Liver (tissue), 9 donors: ENCODE results near the gene RASAL2. TPM values are rescaled to one million over a fixed set of nuclear protein-coding genes. Genes with fewer than 3 reads are reported as not detected.

ENCODE experiments used
- DNase-seq: peaks from one replicate; pipeline ENCODE4 v3.0.0-alpha.2; 2017; ENCODE audit warnings: low spot score
- H3K27ac ChIP-seq, 2 donors: one replicate each; pipeline ENCODE4 v1.7.0; 2013; ENCODE audit warnings: inconsistent platforms in 2 of 2, low read length in 2 of 2, control low read depth in 1 of 2, low read depth in 1 of 2, mild to moderate bottlenecking in 1 of 2
- H3K27me3 ChIP-seq, 4 donors: one replicate each; pipeline versions ENCODE4 v1.6.1 to v1.7.0; 2013; ENCODE audit warnings: low read length in 3 of 4, inconsistent platforms in 1 of 4, mild to moderate bottlenecking in 1 of 4, moderate library complexity in 1 of 4; ENCODE audit not compliant: control insufficient read depth in 4 of 4, insufficient read depth in 4 of 4
- H3K36me3 ChIP-seq, 4 donors: one replicate each; pipeline versions ENCODE4 v1.6.1 to v1.7.0; 2013; ENCODE audit warnings: low read length in 3 of 4, mild to moderate bottlenecking in 3 of 4, low read depth in 1 of 4, moderate library complexity in 1 of 4; ENCODE audit not compliant: control insufficient read depth in 4 of 4, insufficient read depth in 3 of 4
- H3K4me1 ChIP-seq, 4 donors: one replicate each; pipeline versions ENCODE4 v1.6.1 to v1.7.0; 2013; ENCODE audit warnings: low read length in 3 of 4, mild to moderate bottlenecking in 3 of 4, moderate library complexity in 1 of 4; ENCODE audit not compliant: control insufficient read depth in 4 of 4, insufficient read depth in 4 of 4
- H3K4me3 ChIP-seq, 3 donors: one replicate each; pipeline versions ENCODE4 v1.6.1 to v1.7.0; 2013; ENCODE audit warnings: low read length in 3 of 3, control low read depth in 1 of 3, low read depth in 1 of 3, mild to moderate bottlenecking in 1 of 3
- H3K9ac ChIP-seq, 2 donors: one replicate each; pipeline ENCODE4 v1.7.0; 2013; ENCODE audit warnings: low read length in 2 of 2, mild to moderate bottlenecking in 2 of 2, moderate library complexity in 2 of 2, control low read depth in 1 of 2, low read depth in 1 of 2
- H3K9me3 ChIP-seq, 4 donors: one replicate each; pipeline versions ENCODE4 v1.6.1 to v1.7.0; 2013; ENCODE audit warnings: low read length in 3 of 4; ENCODE audit not compliant: control insufficient read depth in 4 of 4
- ATF3 ChIP-seq: IDR thresholded peaks from 2 replicates; pipeline ENCODE4 v1.6.1; 2016; ENCODE audit warnings: antibody characterized with exemption
- CTCF ChIP-seq: fragments of 150-350 bp; IDR thresholded peaks from 2 replicates; pipeline ENCODE4 v1.5.1; 2017; ENCODE audit warnings: improper control_type of control experiment, low read depth, low read length; ENCODE audit not compliant: missing input control
- EGR1 ChIP-seq, 2 donors: IDR thresholded peaks; 2 replicates each; pipeline ENCODE4 v1.6.1; 2016 to 2018; ENCODE audit warnings: antibody characterized with exemption in 2 of 2, low read depth in 2 of 2
- FOXA1 ChIP-seq: IDR thresholded peaks from 2 replicates; pipeline ENCODE4 v1.6.1; 2016; ENCODE audit warnings: antibody characterized with exemption
- FOXA2 ChIP-seq: IDR thresholded peaks from 2 replicates; pipeline ENCODE4 v1.6.1; 2016; ENCODE audit warnings: antibody characterized with exemption
- GABPA ChIP-seq, 2 donors: IDR thresholded peaks in 1 of 2; conservative IDR thresholded peaks in 1 of 2; 2 replicates each; pipeline ENCODE4 v1.6.1; 2016; ENCODE audit warnings: antibody characterized with exemption in 2 of 2, mild to moderate bottlenecking in 1 of 2, moderate library complexity in 1 of 2
- HNF4A ChIP-seq, 2 donors: conservative IDR thresholded peaks; 2 replicates each; pipeline ENCODE4 v1.6.1; 2016; ENCODE audit warnings: antibody characterized with exemption in 2 of 2, mild to moderate bottlenecking in 2 of 2
- HNF4G ChIP-seq: IDR thresholded peaks from 2 replicates; pipeline ENCODE4 v1.6.1; 2016; ENCODE audit warnings: antibody characterized with exemption
- JUND ChIP-seq, 2 donors: IDR thresholded peaks; 2 replicates each; pipeline ENCODE4 v1.6.1; 2016; ENCODE audit warnings: antibody characterized with exemption in 2 of 2
- MAX ChIP-seq: IDR thresholded peaks from 2 replicates; pipeline ENCODE4 v1.6.1; 2016; ENCODE audit warnings: antibody characterized with exemption
- NR2F2 ChIP-seq: IDR thresholded peaks from 2 replicates; pipeline ENCODE4 v1.6.1; 2016; ENCODE audit warnings: antibody characterized with exemption
- RAD21 ChIP-seq, 2 donors: IDR thresholded peaks; 2 replicates each; pipeline ENCODE4 v1.6.1; 2016; ENCODE audit warnings: antibody characterized with exemption in 2 of 2, mild to moderate bottlenecking in 2 of 2
- REST ChIP-seq: IDR thresholded peaks from 2 replicates; pipeline ENCODE4 v1.6.1; 2016; ENCODE audit warnings: antibody characterized with exemption, mild to moderate bottlenecking
- RXRA ChIP-seq, 2 donors: IDR thresholded peaks; 2 replicates each; pipeline ENCODE4 v1.6.1; 2017 to 2018; ENCODE audit warnings: antibody characterized with exemption in 2 of 2, mild to moderate bottlenecking in 1 of 2
- SP1 ChIP-seq: IDR thresholded peaks from 2 replicates; pipeline ENCODE4 v1.6.1; 2018; ENCODE audit warnings: antibody characterized with exemption, mild to moderate bottlenecking
- TAF1 ChIP-seq: conservative IDR thresholded peaks from 2 replicates; pipeline ENCODE4 v1.6.1; 2016; ENCODE audit warnings: antibody characterized with exemption, mild to moderate bottlenecking
- YY1 ChIP-seq: IDR thresholded peaks from 2 replicates; pipeline ENCODE4 v1.6.1; 2016; ENCODE audit warnings: antibody characterized with exemption, mild to moderate bottlenecking
- ZBTB33 ChIP-seq: IDR thresholded peaks from 2 replicates; pipeline ENCODE4 v1.6.1; 2016; ENCODE audit warnings: antibody characterized with exemption
- WGBS: extraction: QIAGEN DNeasy Blood & Tissue Kit; methylation state at CpG from one replicate; pipeline ENCODE4 v1.1.7; 2013; 5-methylcytosine and 5-hydroxymethylcytosine counted together
- polyA plus RNA-seq, 2 donors: library from polyadenylated mRNA; stranded (reverse) in 1 of 2; unstranded in 1 of 2; fragments of 200-250 nt in 1 of 2; fragments of >200 nt in 1 of 2; fragmentation: Nextera tagmentation in 1 of 2; extraction: Ambion mirVana in 1 of 2; gene quantifications; one replicate each; pipeline versions ENCODE4 v1.2.1 to v1.2.3, GENCODE V29; 2013 to 2015
- total RNA-seq, 2 donors: library from RNA; depleted of rRNA; stranded (reverse); fragments of >200 nt; gene quantifications; one replicate each; pipeline ENCODE4 v1.2.3, GENCODE V29; 2014
- donor health status: healthy.
- donor health status: healthy.
- donor health status: healthy.
- donor health status: healthy.
- donor health status: healthy.

RASAL2 gene
- total and polyA plus RNA-seq, 4 donors = 1.8 to 8.1 (median 4.1) TPM

GRCh38 chr1:178335426-178335825, 241.5 kb downstream of the RASAL2 start:
- no peak overlapping the region for H3K27ac ChIP-seq
- H3K36me3 ChIP-seq = no peaks in the 10 kb centered on the region
- H3K9ac ChIP-seq = no peak overlapping the region
- H3K9me3 ChIP-seq = no peaks in the 10 kb centered on the region
- H3K4me3 ChIP-seq = no peak overlapping the region
- 94% methylated on average over 3 of the region's 3 CpGs for WGBS
- H3K27me3 ChIP-seq = no peaks in the 10 kb centered on the region
- no peaks in the 10 kb centered on the region for H3K4me1 ChIP-seq
- no peak for TF ChIP-seq EGR1 (IDR thresholded peaks at IDR 0.05; ENCODE audit: low read depth in 2 of 2)
- DNase-seq = no peak

- no peaks in the 10 kb centered on the region for H3K9me3 ChIP-seq
- H3K27me3 ChIP-seq = no peaks in the 10 kb centered on the region
- no peak overlapping the region for H3K4me3 ChIP-seq
- no peak overlapping the region for H3K9ac ChIP-seq
- no peaks in the 10 kb centered on the region for H3K36me3 ChIP-seq
- no peak overlapping the region for H3K27ac ChIP-seq
- H3K4me1 ChIP-seq = no peaks in the 10 kb centered on the region
- no peak for DNase-seq
- no peak for TF ChIP-seq HNF4A (conservative IDR thresholded peaks at IDR 0.05)
- TF ChIP-seq SP1 = no peak
- no peak for TF ChIP-seq FOXA2
- no peak for TF ChIP-seq CTCF
- no peak for TF ChIP-seq NR2F2
- no peak for TF ChIP-seq REST
- no peak for TF ChIP-seq HNF4G
- TF ChIP-seq ATF3 = no peak
- no peak for TF ChIP-seq GABPA (IDR thresholded peaks at IDR 0.05 in 1 of 2, conservative IDR thresholded peaks at IDR 0.05 in 1 of 2)
- no peak for TF ChIP-seq FOXA1
- TF ChIP-seq TAF1 = no peak
- TF ChIP-seq YY1 = no peak
- no peak for TF ChIP-seq MAX
- no peak for TF ChIP-seq RAD21 (IDR thresholded peaks at IDR 0.05)
- TF ChIP-seq RXRA (IDR thresholded peaks at IDR 0.05) = no peak
- TF ChIP-seq JUND (IDR thresholded peaks at IDR 0.05) = no peak
- no peak for TF ChIP-seq ZBTB33
- TF ChIP-seq EGR1 (IDR thresholded peaks at IDR 0.05; ENCODE audit: low read depth in 2 of 2) = no peak
Observed at GRCh38 chr1:178337091-178337706, 243.3 kb downstream of the RASAL2 start.
